ENCODE measurements around the gene NUDT4. TPM values are rescaled to one million over a fixed set of nuclear protein-coding genes. Genes with fewer than 3 reads are reported as not detected.
A peak's percentile ranks its signal among the peaks of the same experiment; 100 is the strongest.

The NUDT4 gene
- total RNA-seq, 1 donor from 2014 or later: 117 TPM

- no peak for DNase-seq (ENCODE audit: low spot score in 2 of 2)
- intact Hi-C loops (cut with DNase I): loop anchor here (5.0 kb wide), 5 partner anchors 142 to 452 kb away; partner anchors contain the start of gene EEA1
- peak overlapping the region; percentile 56 to 93 for H3K4me3 ChIP-seq
- peaks cover 5 to 35% of the 10 kb centered on the region in 2 donors for H3K4me1 ChIP-seq
- no peaks in the 10 kb centered on the region for H3K9me3 ChIP-seq
- no peak for TF ChIP-seq CTCF (IDR thresholded peaks at IDR 0.05)
- H3K27me3 ChIP-seq: no peaks in the 10 kb centered on the region
- peaks cover 0 to 2% of the 10 kb centered on the region in 2 donors for H3K36me3 ChIP-seq
- peak overlapping the region; percentile 96 to 99 for H3K27ac ChIP-seq
Measured at GRCh38 chr12:93378998-93379325, 1.2 kb downstream of the NUDT4 start.

GRCh38 chr12:93379326-93379980 lies 1.7 kb downstream of the NUDT4 start:
- no peak for TF ChIP-seq CTCF (IDR thresholded peaks at IDR 0.05)
- Histone ChIP-seq H3K9me3 (no peaks in the 10 kb centered on the region), H3K27ac (peak overlapping the region; percentile 96 to 99), H3K4me3 (peak overlapping the region; percentile 56 to 93), H3K27me3 (no peaks in the 10 kb centered on the region), H3K4me1 (peaks cover 5 to 36% of the 10 kb centered on the region in 2 donors), H3K36me3 (peaks cover 0 to 6% of the 10 kb centered on the region in 2 donors)
- intact Hi-C loops (cut with DNase I): loop anchor here (5.0 kb wide), 5 partner anchors 142 to 452 kb away; partner anchors contain the start of gene EEA1
- no peak for DNase-seq (ENCODE audit: low spot score in 2 of 2)

GRCh38 chr12:93379981-93380361 lies 2.2 kb downstream of the NUDT4 start:
- DNase-seq (ENCODE audit: low spot score in 2 of 2): no peak
- Histone ChIP-seq H3K4me1 (peaks cover 5 to 31% of the 10 kb centered on the region in 2 donors), H3K9me3 (no peaks in the 10 kb centered on the region), H3K36me3 (peaks cover 0 to 6% of the 10 kb centered on the region in 2 donors), H3K4me3 (peak overlapping the region; percentile 56 to 93), H3K27me3 (no peaks in the 10 kb centered on the region), H3K27ac (peak overlapping the region; percentile 96 to 99)
- no peak for TF ChIP-seq CTCF (IDR thresholded peaks at IDR 0.05)
- intact Hi-C loops (cut with DNase I): loop anchor here (2.0 to 5.0 kb wide), 6 partner anchors 17 to 453 kb away; partner anchors contain the start of gene EEA1

- no peak for DNase-seq (ENCODE audit: low spot score in 2 of 2)
- intact Hi-C loops (cut with DNase I): loop anchor here (2.0 kb wide), 1 partner anchor 16 kb away; no protein-coding TSS in a partner anchor
- H3K27ac ChIP-seq: peak overlapping the region; percentile 96 to 99
Measured at GRCh38 chr12:93380480-93381121, 2.9 kb downstream of the NUDT4 start.

More at GRCh38 chr12:93380480-93381121, 2.9 kb downstream of the NUDT4 start:
- H3K27me3 ChIP-seq: no peaks in the 10 kb centered on the region
- H3K36me3 ChIP-seq: peaks cover 0 to 6% of the 10 kb centered on the region in 2 donors
- H3K9me3 ChIP-seq: no peaks in the 10 kb centered on the region
- TF ChIP-seq CTCF (IDR thresholded peaks at IDR 0.05): peak in 2 of 3 experiments; percentile 9 to 32
- peaks cover 5 to 29% of the 10 kb centered on the region in 2 donors for H3K4me1 ChIP-seq
- H3K4me3 ChIP-seq: peak overlapping the region; percentile 56 to 93
